GM12892 (cell line): ENCODE data around the gene KLHL3.

Source experiments
- POLR2A ChIP-seq: IDR thresholded peaks from 2 replicates; pipeline ENCODE4 v1.6.1; 2011; ENCODE audit warnings: low read depth, low read length, control low read depth
- POLR2AphosphoS5 ChIP-seq: IDR thresholded peaks from 2 replicates; pipeline ENCODE4 v1.6.1; 2011; ENCODE audit warnings: low read depth, low read length, control low read depth
- TAF1 ChIP-seq: IDR thresholded peaks from 2 replicates; pipeline ENCODE4 v1.6.1; 2011; ENCODE audit warnings: low read depth, mild to moderate bottlenecking, control low read depth, low read length, borderline replicate concordance

- TF ChIP-seq POLR2A, result no peak
- TF ChIP-seq POLR2AphosphoS5, result no peak
- TF ChIP-seq TAF1, result no peak
Measured at GRCh38 chr5:137753691-137754187, 17.9 kb upstream of the KLHL3 start.
